Suprapubic skin (tissue), 3 donors: ENCODE results near the gene NR4A1.
"Not testable (repeated sequence)": the region's sequence is repeated elsewhere in the genome, so short reads cannot be mapped to it uniquely, and the experiment has no call there.

Source experiments
- EP300 ChIP-seq: sonication (generic); formaldehyde crosslinking; IDR thresholded peaks from one replicate; pipeline ENCODE4 v1.6.1; 2017; ENCODE audit warnings: antibody characterized with exemption
- POLR2A ChIP-seq, 2 donors: fragments of 450-650 bp; IDR thresholded peaks; one replicate each; pipeline ENCODE4 v1.6.1; 2017; ENCODE audit warnings: antibody characterized with exemption in 2 of 2, mild to moderate bottlenecking in 2 of 2, moderate library complexity in 2 of 2
- TF ChIP-seq, protein P1 (sequence below), 2 donors: fragments of 200-600 bp in 1 of 2; fragments of 450-650 bp in 1 of 2; sonication (generic) in 1 of 2; IDR thresholded peaks; one replicate each; pipeline ENCODE4 v1.5.1; 2016 to 2019; ENCODE audit warnings: antibody characterized with exemption in 2 of 2, mild to moderate bottlenecking in 1 of 2, moderate library complexity in 1 of 2

- TF ChIP-seq, protein P1, sequence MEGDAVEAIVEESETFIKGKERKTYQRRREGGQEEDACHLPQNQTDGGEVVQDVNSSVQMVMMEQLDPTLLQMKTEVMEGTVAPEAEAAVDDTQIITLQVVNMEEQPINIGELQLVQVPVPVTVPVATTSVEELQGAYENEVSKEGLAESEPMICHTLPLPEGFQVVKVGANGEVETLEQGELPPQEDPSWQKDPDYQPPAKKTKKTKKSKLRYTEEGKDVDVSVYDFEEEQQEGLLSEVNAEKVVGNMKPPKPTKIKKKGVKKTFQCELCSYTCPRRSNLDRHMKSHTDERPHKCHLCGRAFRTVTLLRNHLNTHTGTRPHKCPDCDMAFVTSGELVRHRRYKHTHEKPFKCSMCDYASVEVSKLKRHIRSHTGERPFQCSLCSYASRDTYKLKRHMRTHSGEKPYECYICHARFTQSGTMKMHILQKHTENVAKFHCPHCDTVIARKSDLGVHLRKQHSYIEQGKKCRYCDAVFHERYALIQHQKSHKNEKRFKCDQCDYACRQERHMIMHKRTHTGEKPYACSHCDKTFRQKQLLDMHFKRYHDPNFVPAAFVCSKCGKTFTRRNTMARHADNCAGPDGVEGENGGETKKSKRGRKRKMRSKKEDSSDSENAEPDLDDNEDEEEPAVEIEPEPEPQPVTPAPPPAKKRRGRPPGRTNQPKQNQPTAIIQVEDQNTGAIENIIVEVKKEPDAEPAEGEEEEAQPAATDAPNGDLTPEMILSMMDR (IDR thresholded peaks at IDR 0.05) = not testable (repeated sequence)
- TF ChIP-seq EP300; POLR2A (IDR thresholded peaks at IDR 0.05): not testable (repeated sequence)
These were observed 53.3 kb downstream of the NR4A1 start for GRCh38 chr12:52104431-52105089.
